Measurements from ENCODE around the gene CHRNB1.

Gene CHRNB1, protein sequence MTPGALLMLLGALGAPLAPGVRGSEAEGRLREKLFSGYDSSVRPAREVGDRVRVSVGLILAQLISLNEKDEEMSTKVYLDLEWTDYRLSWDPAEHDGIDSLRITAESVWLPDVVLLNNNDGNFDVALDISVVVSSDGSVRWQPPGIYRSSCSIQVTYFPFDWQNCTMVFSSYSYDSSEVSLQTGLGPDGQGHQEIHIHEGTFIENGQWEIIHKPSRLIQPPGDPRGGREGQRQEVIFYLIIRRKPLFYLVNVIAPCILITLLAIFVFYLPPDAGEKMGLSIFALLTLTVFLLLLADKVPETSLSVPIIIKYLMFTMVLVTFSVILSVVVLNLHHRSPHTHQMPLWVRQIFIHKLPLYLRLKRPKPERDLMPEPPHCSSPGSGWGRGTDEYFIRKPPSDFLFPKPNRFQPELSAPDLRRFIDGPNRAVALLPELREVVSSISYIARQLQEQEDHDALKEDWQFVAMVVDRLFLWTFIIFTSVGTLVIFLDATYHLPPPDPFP

GRCh38 chr17:7444682-7445618, at the start of gene CHRNB1:
CHRNB1 (plus strand) TSS chr17:7445061; CDS start chr17:7445128, 67 bp downstream.
- DNase-seq, result no peak

- DNase-seq, result no peak
Observed at GRCh38 chr17:7396147-7396546, 48.7 kb upstream of the CHRNB1 start.

DNA sequence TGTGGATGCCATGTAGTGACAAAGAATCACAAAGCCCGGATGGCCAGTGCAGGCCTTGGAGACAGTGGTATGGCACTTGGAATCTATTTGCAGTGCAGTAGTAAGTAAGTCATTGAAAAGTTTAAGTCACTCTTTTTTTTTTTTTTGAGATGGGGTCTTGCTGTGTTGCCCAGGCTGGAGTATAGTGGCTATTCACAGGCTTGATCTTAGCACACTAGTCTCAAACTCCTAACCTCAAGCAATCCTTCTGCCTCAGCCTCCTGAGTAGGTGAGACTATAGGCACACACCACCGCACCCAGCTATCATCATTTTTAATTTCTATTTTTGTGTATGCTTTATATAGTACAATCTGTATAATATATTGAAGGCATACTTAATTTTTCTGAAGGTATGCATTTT, 46.2 kb upstream of the CHRNB1 start:
- DNase-seq, result no peak

DNA sequence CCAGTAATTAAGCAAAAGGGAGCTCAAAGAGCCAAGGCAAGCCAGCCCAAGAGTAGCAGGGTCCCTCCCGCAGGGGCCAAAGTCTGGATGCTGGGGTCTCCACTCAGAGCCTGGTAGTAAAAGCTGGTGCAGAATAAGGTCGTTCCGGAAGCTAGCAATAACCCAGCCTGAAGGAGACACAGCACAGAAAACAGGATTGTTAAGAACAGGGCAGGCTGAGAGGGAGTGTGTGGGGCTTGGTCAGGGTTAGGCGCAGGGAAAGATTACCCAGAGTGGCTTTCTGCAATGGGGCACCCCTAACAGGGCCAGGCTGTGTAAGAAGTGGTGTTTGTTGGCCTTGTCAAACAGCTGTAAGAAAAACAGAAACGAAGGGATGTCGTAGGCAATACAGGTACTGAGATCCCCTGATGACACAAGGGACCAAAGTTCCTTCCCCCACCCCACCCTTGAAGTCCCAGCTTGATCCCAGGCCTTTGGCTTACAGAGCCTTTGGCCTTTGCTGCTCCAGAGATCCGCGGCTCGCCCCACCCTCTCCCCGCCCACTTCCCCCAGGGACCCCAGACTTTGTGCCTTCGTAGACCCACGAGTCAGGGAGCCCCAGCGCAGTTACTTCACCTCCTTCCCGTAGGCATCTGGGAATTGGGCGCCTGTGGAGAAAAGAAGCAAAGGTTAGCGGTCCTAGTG, 41.7 kb upstream of the CHRNB1 start:
- DNase-seq, result no peak

- no peak for DNase-seq
Observed at GRCh38 chr17:7403727-7403976, 41.2 kb upstream of the CHRNB1 start.

- peak; percentile 92 for DNase-seq
Observed at GRCh38 chr17:7403977-7404736, 40.7 kb upstream of the CHRNB1 start, which contains the start of gene TMEM256. TMEM256 (minus strand) TSS chr17:7404097; CDS start chr17:7404084, 13 bp downstream.

GRCh38 chr17:7404737-7405349, 40.0 kb upstream of the CHRNB1 start:
- DNase-seq, result no peak

DNA sequence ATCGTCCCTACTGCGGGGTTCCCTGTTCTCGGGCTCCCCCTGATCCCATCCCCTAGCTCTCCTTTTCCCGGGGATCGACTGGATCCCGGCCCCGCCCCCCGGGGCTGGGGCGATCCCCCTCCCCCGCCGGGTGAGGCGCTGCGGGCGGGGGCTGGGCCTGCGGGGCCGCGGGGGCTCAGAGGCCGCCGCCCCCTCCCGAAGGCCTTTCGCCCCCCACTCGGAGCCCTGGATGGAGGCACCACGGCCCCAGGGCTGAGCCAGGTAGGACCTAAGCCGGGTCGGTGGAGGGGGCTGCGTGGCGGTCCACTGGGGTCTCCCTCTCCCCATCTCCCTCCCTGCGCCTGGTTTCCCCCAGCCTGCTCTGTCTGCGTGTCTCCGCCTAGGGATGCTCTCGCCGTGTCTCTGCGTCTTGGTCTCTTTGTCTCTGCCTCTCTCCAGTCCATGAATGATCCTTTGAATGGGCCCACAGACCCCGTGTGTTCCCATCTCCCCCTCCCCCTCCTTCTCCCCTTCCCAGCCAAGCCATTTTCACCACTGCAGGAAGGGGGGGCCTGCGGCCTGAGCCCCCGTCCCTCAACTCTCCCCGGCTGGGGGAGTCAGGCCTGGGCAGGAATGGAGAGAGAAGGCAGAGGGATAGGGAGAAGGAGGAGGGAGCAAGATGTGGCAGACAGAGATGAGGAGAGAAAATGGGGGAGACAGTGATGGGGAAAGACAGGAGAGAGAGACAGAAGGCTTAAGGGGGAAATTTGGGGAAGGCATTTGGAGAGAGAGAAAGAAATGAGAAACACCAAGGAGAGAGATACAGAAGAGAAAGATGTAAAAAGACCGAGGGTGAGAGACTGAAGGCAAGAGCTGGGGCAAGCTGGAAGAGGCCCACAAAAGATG, 39.3 kb upstream of the CHRNB1 start:
- no peak for DNase-seq

GRCh38 chr17:7406235-7406825, 38.5 kb upstream of the CHRNB1 start:
- DNase-seq, result no peak

DNA sequence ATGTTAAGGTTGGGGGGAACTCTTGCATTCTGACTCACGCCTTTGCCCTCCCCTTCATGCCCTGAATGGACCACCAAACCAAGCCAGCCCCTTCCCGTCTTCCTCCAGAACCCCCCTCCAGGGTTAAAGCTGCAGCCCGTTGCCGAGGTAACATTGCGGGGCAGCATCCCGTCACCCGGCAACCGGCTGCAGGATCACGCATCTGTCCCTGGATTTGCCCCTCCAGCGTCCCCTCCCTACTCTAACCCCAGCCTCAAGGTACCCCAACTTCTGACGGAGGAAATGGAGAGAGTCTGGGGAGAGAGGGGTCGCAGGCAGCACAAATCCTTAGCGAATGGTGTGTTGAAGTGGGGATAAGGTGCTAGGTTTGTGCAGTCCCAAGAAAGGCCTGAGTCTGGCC, 37.8 kb upstream of the CHRNB1 start:
- no peak for DNase-seq

GRCh38 chr17:7407485-7408251, 37.2 kb upstream of the CHRNB1 start, which contains the start of gene NLGN2:
NLGN2 (plus strand) TSS chr17:7407845; CDS start chr17:7408256, 411 bp downstream.
- DNase-seq, result no peak

- DNase-seq, result peak; percentile 18
Observed at GRCh38 chr17:7408252-7408727, 36.6 kb upstream of the CHRNB1 start.

- no peak for DNase-seq
Observed at GRCh38 chr17:7408863-7409262, 36.0 kb upstream of the CHRNB1 start.

DNA sequence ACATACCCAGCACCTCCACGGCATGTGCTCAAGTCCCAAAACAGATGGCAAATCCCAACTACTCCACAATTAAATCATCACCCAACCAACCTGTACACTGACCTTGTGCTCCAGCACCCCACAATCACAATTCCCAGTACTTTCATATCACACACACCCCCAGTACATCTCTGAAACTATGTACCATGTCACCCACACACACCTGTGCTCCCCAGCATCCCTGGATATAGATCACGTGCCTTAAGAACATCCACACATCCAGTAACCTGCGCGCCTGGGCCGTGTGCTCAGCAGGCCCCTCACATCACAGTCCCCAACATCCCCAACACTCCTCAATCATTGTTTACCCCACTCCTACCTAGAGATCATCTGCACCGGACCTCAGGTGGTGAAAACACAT, 35.1 kb upstream of the CHRNB1 start:
- no peak for DNase-seq

DNA sequence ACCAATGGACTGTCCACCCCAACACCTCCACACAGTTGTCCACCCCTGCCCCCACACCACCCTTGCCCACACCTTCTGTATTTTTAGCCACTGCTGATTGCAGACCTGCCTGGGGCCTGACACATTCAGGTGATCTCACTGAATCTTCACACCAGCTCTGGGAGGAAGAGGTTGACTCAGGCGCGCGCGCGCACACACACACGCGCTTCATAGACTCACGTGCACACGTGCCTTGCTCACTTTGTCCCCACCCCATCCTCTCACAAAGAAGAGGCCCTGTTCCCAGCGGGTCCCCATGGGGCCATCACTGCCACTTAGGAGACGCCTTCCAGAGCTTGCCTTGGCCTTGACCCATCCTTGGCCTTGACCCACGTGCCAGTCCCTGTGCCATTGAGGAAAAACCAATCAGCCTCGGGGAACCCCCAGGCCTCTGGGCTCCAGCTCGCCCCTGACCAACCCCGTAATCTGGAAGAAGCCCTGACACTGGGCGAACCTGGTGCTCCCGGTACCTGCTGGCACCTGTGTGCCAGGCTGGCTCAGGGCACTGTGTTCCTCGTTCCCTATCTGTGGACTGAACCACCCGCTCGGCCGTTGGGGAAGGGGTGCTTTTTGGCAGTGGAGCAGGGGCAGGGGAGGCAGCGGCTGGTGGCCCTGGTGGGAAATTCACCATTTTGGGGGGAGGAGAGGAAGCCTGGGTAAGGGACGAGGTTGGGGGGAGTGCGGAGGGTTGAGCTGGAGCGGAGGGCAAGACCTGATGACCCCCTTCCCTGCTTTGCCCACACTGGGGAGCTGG, 34.0 kb upstream of the CHRNB1 start:
- DNase-seq, result no peak

DNA sequence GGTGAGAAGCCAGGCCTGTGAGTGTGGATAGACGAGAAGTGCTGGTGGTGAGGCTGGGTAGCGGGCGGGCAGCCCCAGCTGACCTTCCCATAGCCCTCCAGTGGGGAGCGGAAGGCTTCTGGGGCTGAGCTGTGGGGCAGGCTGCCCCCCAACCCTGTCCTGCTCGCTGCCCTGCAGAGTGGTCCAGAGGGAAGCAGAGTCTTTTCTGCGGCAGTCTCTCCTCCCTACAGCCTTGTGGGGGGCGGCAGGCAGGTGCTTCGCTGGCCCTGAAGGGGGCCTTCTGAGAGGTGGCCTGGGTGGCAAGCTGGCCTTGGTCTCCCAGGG, 33.5 kb upstream of the CHRNB1 start:
- no peak for DNase-seq

GRCh38 chr17:7413346-7413985, 31.4 kb upstream of the CHRNB1 start:
- no peak for DNase-seq

- DNase-seq, result no peak
Observed at GRCh38 chr17:7414837-7415236, 30.0 kb upstream of the CHRNB1 start.

Measured in activated effector memory CD4-positive, alpha-beta T cell treated with Interleukin-2 at 50 U/mL for 16 hours (primary cell).